ENCODE results near the gene MYG1.
A peak's percentile ranks its signal among the peaks of the same experiment; 100 is the strongest.

DNA sequence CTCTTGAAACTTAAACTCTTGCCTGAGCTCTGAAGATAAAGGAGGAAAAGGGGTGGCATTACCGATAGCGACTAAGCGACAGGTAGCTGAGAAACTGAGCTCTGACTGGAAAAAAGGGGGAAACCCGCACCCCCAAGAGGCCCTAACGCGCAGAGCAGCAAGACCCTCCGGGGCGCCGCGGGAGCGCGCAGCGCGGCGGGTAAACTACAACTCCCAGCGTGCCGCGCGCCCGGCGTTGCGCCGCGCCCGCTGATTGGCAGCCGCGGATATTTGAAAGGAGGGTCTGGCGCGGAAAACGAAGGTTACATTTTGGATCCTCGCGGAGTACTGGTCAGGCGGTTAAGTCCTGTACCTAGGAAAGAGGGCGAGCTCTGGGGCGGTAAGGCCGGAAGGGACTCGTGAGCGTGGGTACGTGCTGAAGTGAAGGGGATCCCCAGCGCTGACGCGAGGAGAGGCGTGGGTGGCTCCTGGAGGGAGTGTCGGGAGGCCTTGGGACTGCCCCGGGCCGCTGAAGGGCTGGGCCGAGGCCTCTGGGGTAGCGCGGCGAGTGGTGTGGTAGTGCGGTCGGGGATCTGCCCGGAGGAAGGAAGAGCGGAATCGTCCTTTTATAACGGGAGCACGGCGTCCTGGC is 31.4 kb upstream of the MYG1 start, which contains the start of gene ESPL1:
- TF ChIP-seq POLR2A (IDR thresholded peaks at IDR 0.05; ENCODE audit: low read depth, low read length): peak; percentile 15
- TF ChIP-seq, protein P1, sequence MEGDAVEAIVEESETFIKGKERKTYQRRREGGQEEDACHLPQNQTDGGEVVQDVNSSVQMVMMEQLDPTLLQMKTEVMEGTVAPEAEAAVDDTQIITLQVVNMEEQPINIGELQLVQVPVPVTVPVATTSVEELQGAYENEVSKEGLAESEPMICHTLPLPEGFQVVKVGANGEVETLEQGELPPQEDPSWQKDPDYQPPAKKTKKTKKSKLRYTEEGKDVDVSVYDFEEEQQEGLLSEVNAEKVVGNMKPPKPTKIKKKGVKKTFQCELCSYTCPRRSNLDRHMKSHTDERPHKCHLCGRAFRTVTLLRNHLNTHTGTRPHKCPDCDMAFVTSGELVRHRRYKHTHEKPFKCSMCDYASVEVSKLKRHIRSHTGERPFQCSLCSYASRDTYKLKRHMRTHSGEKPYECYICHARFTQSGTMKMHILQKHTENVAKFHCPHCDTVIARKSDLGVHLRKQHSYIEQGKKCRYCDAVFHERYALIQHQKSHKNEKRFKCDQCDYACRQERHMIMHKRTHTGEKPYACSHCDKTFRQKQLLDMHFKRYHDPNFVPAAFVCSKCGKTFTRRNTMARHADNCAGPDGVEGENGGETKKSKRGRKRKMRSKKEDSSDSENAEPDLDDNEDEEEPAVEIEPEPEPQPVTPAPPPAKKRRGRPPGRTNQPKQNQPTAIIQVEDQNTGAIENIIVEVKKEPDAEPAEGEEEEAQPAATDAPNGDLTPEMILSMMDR (IDR thresholded peaks at IDR 0.05; ENCODE audit: extremely low read depth in 1 of 2, insufficient read depth in 1 of 2, low read depth in 1 of 2, low read length in 2 of 2): peak; percentile 35 to 51

Data from endothelial cell of umbilical vein (primary cell).